Left lobe of liver (tissue), 2 donors: ENCODE measurements around the gene DGKD. TPM values are rescaled to one million over a fixed set of nuclear protein-coding genes. Genes with fewer than 3 reads are reported as not detected.

ENCODE experiments used
- ATAC-seq: fragments of 200-7000 bp; cut with Tn5 transposase; one replicate; pipeline ENCODE4 v1.9.1; 2020; ENCODE audit warnings: mild to moderate bottlenecking, moderate library complexity
- DNase-seq: peaks from one replicate; pipeline ENCODE4 v3.0.0-alpha.2; 2020; ENCODE audit warnings: low spot score
- total RNA-seq: library from RNA; stranded (reverse); gene quantifications from one replicate; pipeline ENCODE4 v1.2.1, GENCODE V29; 2021
- donor health status: DM: no; HTN: no; CAD: no; lungs with moderate emphysema.
- donor health status: DM: no; HTN: yes; CAD: no.

Gene DGKD
- total RNA-seq, 1 donor from 2014 or later: 17.9 TPM

DNA sequence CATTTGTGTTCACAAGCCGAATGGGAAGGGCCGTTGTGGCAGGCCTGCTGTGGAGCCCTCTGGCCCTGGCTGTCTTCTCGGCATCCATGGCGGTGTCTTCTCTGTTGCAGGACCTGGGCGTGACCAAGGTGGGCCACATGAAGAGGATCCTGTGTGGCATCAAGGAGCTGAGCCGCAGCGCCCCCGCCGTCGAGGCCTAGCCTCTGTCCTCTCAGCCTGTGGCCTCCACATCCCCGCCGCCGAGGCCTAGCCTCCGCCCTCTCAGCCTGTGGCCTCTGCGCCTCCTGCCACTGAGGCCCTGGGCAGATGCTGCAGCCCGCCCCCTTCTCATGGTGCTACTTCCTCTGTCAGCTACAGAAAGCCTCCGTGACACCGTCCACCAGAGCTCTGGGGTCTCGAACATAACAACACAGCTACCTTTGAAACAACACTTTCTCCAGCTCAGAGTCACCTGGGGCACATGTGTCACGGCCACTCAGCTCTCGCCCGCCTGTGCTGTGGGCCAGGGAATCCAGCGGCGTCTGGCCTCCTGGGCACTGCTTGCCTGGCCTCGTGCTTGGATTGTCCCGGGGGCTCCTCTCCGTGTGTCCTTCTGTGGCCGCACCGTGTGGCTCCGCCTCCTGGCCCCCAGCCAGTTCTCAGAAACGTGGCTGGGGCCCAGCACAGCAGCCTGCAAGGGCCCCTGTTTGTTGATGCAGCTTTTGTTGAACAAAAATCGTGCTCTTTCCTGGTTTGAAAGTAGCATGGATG lies 115.1 kb downstream of the DGKD start:
- DNase-seq: peak; percentile 46

DNA sequence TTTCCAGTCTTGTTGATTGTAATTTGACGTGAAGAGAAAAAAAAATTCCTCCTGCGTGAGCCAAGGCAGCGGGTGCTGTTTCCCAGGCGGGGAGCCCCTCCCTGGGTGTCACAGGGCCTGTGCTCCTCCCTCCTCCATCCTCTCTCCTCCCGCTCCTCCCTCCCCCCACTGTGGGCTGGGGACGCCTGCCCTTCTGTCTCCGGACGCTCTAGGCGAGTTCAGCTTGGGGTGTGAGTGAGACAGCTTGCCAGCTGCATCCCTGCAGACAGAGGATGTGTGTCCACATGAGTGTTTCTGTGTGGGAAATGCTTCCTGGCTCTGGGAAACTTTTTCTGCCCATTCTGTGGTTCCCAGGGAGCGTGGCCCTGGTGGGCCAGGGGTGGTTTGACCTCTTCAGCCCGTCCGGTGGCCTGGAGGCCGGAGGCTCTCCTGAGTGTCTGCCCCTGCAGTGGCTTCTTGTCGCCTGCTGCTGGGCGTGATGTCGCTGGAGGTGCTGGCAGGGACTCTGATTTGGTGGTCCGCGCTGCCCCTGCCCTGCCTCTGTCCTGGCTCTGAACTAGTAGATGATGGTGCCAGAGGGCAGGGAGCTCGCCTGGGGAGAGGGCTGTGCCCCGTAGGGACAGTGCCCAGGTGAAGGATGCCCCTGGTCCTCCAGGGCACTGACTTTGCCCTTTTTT lies 115.9 kb downstream of the DGKD start:
- ATAC-seq (peak; percentile 49), DNase-seq (peak; percentile 47)

More for the DNA sequence above, 115.1 kb downstream of the DGKD start:
- ATAC-seq: peak; percentile 42

DNA sequence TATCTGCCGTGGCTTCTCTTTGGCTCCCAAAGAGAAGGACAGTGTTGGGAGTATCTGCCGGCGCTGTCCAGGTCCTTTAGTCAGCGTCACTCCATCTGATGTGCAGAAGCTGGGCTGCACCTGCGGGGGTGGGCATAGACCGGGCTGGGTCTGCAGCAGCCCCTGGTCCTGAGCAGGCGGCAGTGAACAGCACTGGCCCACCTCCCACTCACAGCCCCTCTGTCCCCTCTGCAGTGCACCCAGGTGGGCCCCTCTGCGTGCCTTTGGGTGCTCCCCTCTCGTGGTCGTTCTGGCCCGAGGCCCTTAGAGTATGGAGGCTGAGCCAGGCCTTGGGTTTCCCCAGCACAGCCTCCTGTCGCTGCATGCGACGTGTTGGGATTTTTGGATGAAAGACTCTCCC lies 116.5 kb downstream of the DGKD start:
- no peak for ATAC-seq
- DNase-seq: peak; percentile 42

DNA sequence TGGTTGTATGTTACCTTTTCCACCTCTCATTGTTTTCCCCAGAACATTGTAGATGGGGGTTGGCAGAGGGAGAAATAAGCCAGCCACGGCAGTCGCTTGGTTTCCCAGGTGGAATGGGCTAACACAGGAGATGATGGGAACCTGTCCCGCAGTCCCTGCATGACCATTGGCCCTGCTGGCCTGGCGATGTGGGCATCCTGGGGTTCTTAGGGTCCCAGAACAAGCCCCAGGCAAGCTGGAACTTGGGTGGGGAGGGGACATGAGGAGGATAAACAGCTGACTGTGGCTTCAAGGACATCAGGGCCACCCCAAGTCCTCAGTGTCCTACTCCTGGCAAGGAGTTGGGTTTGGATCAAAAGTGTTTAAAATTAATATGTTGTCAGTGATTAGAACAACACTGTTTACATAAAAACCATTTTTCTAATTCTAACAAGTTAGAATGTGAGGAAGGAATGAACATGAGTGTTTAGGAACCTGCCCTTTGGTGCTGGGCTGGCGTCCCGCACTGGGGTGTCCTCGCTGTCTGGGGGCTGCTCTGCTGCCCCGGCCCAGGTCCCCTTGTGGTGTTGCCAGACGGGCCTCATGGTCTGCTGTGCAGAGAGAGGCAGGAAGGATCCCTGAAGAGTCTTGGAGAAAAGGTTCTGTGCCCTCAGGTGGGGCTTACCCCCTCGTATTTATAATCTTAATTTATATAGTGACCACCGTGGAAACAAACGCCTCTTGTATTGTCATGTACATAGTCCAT lies 117.2 kb downstream of the DGKD start:
- peak; percentile 39 for DNase-seq
- ATAC-seq: no peak

DNA sequence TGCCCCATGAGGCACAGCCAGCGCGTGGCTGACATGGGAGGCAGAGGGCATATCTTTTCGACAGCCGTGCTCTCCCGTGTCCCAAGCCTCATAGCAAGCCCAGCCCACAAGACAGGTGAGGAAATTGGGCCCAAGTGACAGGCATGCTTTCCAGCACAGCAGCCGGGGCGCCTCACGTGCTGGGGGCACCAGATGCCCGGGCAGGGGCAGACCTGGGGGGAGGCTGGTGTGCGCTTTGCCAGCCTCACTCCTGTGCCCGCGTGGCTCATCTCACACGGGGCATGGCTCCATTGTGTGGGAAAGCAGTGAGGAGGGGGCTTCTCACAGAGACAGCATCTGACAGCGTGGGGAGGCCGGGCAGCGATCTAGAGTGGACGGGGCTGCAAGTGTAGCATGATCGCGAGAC lies 119.1 kb downstream of the DGKD start:
- DNase-seq: no peak
- ATAC-seq: no peak

DNA sequence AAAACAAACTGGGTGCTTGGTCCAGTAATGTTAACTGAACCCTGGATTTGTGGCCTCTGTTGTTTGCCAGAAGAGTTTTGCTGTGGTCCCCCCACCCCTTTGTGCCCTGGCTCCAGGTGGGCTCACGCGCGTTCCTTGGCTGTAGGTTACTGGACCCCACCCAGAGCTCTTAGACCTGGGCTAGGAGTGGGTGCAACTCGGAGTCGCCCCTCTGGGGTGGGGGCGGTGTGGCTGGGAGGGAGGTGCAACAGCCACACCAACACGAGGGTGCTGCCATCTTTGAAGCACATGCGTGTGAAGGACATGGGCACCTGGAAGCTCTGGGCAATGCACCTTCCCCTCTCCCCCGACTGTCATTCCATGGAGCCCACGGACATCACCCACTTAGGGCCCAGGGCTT lies 119.6 kb downstream of the DGKD start:
- DNase-seq (peak; percentile 33), ATAC-seq (no peak)

DNA sequence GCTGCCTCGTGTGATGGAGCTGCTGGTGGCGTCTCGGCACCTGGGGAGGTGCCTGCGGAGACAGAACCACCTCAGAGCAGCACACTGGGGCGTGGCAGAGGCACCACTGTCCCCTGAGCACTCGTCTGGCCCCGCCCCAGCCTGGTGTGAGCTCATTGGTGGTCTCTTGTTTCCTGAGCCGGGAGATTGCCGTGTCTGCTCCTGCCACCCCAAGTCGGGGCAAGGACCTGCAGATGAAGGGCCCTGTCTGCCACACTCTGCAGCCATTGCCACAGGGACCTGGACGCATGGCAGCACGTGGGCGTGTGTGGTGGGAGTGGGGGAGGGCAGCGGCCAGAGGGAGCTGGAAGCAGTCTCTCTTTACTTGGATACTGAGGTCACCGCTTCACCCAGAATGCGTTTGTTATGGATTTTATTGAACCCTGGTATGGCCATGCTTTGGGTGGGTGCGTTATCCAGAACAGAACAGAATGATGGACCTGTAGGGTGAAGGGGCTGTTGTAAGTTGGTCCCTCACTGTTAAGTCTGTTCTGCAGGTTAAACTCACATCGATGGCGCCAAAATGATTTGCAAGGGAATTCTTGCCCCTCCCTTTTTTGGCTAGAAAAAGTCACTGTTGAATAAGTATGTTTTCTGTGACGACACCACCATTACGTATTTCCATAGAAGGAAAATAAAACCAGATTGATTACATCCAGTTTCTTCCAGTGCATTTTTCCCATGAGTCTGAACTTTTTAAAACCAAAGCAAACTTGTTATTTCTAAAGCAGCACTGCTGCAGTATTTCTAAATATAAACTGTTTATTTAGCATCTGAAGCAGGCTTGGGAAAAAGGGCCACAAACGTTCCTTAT lies 120.2 kb downstream of the DGKD start:
- DNase-seq: peak; percentile 42
- ATAC-seq: no peak

DNA sequence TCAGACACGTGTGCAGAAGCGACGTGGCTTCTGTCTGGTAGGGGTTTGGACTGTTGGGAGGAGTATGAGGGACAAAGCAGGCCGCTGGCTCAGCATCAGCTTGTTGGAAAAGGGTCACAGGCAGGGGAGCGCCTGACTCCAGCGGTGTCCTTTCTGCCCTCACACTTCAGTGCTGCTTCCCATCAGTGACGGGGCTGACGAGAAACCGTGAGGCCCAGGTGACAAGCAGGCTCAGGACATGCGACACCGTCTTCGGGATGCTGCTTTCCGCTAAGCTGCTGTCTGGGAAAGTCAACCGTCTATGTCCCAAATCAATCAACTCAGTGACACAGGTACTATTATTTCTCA lies 121.7 kb downstream of the DGKD start:
- peak; percentile 33 for DNase-seq
- ATAC-seq: no peak

DNA sequence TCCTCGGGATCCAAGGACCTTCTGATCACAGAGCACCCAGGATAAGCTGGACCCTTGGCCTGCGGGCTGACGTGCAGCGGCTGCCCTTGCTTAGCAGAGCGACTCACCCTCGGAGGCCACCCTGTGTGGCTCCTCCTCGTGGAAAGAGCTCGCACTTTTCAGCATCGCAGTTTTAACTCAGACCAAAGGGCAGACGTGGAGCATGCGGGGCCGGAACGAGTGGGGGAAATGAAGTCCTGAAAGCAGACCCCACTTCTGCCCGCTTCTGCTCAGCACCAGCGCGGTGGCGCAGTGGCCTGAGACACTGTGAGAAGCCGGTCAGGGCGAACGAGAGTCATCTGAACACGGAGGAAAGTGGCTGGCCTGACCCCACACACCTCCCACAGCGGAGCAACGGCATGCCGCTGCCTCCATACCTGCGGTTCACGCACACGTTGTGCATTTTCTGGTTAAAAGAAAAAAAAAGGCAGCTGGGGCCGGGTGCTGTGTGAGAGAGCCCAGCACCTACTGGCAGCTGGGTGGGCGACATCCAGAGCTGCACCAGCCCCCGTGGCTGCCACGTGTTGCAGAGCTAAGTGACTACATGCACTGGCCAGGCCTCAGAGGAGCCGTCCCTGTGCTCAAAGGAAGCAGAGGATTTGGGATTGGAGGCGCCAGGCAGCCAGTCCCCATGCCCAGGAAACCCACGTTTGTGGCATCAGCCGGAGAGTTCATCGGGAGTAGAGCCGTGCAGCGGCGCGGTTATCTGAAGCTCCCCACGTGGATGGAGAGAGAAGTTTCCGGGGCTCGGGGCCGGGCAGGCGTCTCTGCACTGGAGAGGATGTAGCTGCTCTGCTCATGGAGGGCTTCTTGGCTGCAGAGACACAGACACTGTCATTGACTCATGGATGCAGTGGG lies 122.6 kb downstream of the DGKD start:
- ATAC-seq (no peak), DNase-seq (peak; percentile 29)

DNA sequence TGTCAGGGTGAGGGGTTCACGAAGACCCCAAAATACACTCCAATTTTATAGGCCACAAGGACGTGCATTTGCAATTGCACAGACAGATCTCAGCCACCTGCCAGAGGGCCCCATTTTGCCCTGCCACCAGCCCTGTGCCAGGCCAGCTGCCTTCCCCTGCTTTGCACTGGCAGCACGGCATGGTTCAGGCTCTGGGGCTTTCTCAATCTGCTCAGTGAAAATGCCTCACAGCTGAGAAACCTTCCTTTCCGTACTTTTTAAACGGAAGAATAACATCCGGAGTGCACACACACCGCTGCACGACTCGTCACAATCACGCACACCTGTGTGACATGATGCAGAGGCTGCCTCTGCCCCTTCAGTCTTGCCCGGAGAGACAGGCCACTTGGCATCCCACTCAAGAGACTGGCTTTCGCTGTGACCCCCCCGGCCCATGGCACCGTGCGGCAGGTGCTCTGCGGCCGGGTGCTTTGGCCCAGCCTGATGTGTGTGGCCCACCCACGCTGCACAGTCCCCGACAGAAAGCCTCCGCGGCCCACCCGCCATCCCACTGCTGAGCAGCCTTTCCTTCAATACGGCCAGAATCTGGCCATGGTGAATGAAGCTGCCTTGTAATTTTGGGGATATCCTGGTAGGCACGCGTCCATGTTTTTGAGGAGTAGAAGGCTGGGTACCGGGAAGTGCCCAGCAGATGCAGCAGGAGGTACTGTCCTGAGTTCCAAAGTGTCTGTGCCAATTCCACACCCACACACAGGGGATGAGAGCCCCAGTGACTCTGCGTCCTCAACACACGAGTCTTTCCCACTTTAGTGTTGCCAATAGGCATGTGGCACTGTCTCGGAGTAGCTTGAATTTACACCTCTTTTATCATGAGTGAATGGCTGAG lies 123.5 kb downstream of the DGKD start:
- DNase-seq (no peak), ATAC-seq (no peak)

DNA sequence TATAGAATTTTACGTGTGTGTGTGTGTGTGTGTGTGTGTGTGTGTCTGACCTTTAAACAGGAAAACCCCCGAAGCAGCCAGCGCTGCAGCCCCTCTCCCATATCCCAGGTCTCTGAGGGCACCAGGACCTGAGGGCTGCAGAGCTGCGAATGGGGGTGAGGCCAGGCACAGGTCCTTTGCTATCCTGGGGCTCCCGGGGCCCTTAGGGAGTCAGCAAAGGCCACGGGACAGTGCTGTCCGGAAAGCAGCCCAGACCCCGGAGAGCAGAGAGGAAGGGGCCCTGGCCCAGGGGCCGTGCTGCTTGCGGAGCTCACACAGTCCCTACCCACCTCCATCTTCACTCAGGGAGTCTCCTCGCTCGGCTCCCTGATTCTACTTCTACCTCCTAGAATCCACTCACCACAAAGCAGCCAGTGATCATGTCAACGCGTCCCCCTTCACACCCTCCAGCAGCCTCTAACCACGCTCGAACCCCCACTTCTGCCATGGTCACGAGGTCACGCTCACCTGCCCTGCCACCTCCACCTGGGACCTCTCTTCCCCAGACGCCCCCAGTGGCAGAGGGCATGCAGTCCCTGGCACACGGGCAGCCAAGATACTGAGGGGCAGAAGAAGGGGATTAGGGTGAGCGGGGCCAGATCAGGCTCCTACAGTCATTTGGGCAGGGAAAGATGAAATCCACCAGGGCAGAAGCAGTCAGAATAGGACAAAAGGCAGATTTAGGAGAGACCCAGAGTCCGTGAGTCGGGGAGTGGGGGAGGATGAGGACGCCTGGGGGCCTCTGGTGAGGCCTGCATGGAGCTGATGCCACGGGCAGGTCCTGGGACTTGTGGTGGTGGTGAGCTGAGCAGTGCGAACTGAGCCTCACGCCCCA lies 125.6 kb downstream of the DGKD start:
- ATAC-seq (no peak), DNase-seq (no peak)

DNA sequence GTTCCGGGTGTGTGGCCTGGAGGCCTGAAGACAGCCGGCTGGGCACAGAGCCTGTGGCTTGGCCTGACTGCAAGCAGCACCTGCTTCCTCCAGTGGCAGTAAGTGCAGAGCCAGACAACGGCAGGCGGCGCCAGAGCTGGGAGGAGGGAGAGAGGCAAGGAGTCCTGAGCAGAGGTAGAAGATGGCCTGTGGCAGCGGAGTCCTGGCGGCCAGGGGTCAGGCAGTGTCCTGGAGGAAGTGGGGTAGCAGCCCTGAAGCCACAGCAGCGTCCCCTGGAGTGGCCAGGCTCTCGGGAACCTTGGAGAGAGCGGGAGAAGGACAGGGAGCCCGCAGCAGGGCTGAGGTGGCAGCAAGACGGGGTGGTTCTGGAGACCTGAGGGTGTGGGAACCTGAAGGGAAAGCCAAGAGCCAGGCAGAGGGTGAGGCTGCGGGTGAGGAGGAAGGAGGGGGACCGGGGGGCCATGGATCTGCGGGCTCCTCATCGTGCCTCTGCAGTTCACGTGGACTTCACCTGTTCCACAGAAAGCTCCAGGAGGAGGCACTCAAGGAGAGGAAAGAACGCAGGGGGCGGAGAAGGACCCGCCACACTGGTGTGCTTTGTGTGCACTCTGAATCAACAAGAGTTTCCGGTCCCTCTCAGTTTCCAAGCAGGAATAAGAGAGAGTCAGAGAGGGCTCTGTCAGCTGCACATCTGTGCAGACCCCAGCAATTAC lies 126.4 kb downstream of the DGKD start:
- DNase-seq: no peak
- peak; percentile 16 for ATAC-seq

DNA sequence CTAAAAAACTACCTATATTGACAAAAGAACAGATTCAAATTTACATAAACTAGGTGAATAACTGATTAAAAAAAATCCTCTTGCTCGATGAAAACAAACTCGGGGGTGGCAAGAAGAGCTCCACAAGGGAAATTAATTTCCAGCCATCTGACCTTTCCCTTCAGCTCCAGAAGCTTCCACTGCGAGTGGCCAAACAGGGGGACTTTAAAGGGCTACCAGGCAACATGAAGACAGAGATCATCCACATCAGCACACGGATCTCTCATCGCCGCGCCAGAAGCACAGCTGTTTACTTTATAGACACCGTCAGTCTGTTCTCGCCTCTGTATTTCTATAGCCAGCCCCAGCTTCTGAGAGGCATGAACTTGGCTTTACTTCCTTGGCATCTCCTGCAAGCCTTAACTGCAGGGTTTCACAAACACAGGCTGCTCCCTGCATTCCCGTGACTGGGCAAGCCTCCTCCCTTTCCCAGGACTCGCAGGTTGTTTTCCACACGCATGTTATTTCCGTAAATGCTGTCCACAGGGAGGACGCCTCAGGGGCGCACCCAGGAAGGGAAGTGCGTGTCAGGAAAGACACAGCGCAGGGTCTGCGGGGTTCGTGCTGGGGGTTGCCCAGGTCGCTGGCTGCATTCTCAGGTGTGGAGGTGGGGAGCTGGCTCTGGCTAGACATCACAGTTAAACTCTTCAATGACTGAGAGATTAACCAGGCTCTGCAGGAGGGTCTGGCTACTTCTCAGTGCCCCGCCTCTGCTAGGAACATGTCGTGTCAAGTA lies 127.3 kb downstream of the DGKD start:
- ATAC-seq: no peak
- no peak for DNase-seq

DNA sequence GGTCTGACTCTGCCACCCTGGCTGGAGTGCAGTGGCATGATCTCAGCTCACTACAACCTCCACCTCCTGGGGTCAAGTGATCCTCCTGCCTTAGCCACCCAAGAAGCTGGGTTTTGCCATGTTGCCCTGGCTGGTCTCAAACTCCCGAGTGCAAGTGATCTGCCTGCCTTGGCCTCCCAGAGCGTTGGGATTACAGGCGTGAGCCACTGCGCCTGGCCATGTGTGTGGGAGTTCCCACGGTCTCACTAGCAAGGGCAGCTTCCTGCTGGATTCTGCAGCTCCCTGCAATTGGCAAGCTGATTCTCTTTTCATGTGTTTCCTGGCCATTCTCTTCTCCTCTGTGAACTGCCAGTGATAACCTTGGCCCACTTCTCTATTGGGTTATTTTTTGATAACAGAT lies 128.3 kb downstream of the DGKD start:
- ATAC-seq (no peak), DNase-seq (no peak)

DNA sequence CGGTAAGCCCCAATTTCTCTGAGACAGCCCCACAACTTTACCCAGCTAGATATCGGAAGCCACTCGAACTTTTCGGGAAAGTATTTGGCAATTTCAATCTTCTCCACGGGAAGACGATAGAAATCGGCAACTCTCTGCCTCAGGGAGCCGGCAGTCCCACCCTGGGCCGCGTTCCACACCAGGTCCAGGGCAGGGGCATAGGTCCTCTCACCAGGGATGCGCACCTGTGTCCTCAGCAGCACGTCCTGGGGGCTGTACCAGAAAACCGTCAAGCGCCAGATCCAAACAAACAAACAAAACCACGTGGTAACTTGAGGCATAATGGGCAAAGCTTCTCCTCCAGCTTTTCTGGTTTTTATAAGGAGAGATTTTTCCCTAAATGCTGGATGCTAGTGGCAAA lies 131.4 kb downstream of the DGKD start:
- DNase-seq: no peak
- no peak for ATAC-seq

DNA sequence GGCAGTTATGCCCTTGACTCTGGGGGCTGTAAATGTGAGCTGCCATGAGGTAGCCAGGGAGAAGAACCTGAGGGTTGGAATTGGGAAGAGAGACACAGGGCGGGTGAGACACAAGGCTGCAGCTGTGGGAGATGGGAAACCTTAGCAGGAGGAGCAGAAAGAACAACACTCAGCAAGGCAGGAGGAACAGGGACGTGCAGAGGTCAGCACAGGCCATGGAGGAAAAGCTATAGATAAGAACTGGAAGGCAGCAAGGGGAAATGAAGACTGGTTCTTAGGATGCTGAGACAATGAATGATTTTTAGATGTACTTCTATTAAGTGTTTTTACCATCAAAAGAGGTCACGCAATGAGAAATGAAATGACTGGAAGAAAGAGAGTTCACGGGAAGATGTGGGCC lies 132.1 kb downstream of the DGKD start:
- ATAC-seq (no peak), DNase-seq (no peak)
